Uterus (tissue), 4 donors: Measurements from ENCODE around the gene IYD. TPM values are rescaled to one million over a fixed set of nuclear protein-coding genes. Genes with fewer than 3 reads are reported as not detected.
"Not testable (repeated sequence)": the region's sequence is repeated elsewhere in the genome, so short reads cannot be mapped to it uniquely, and the experiment has no call there.

ENCODE experiments used
- DNase-seq, 2 donors: peaks; one replicate each; pipeline ENCODE4 v3.0.0-alpha.2; 2019 to 2020
- H3K27ac ChIP-seq, 2 donors: fragments of 200-600 bp; sonication (generic); 1 replicate in 1 of 2; 2 replicates in 1 of 2; pipeline ENCODE4 v1.5.1; 2016 to 2018
- H3K27me3 ChIP-seq, 2 donors: fragments of 200-600 bp; sonication (generic); one replicate each; pipeline ENCODE4 v1.5.1; 2018 to 2019; ENCODE audit warnings: control low read depth in 1 of 2
- H3K36me3 ChIP-seq, 2 donors: fragments of 200-600 bp; sonication (generic); one replicate each; pipeline ENCODE4 v1.5.1; 2019; ENCODE audit warnings: control low read depth in 1 of 2
- H3K4me1 ChIP-seq, 2 donors: fragments of 200-600 bp; sonication (generic); one replicate each; pipeline ENCODE4 v1.5.1; 2018 to 2019; ENCODE audit warnings: control low read depth in 1 of 2
- H3K4me3 ChIP-seq, 2 donors: fragments of 200-600 bp; sonication (generic); 1 replicate in 1 of 2; 2 replicates in 1 of 2; pipeline ENCODE4 v1.5.1; 2018 to 2019; ENCODE audit warnings: mild to moderate bottlenecking in 1 of 2
- H3K9me3 ChIP-seq, 2 donors: fragments of 200-600 bp; sonication (generic); one replicate each; pipeline ENCODE4 v1.5.1; 2019; ENCODE audit warnings: control low read depth in 1 of 2
- CTCF ChIP-seq, 4 experiments: fragments of 200-600 bp in 2 of 4; fragments of 450-650 bp in 2 of 4; sonication (generic) in 2 of 4; IDR thresholded peaks; one replicate each; pipeline ENCODE4 v1.5.1; 2016 to 2019; ENCODE audit warnings: antibody characterized with exemption in 4 of 4, mild to moderate bottlenecking in 2 of 4, moderate library complexity in 1 of 4
- POLR2A ChIP-seq, 2 donors: fragments of 450-650 bp; IDR thresholded peaks; one replicate each; pipeline ENCODE4 v1.6.1; 2016; ENCODE audit warnings: antibody characterized with exemption in 2 of 2, mild to moderate bottlenecking in 1 of 2, moderate library complexity in 1 of 2
- intact Hi-C: fragments of 100-400 bp; cut with DNase I; formaldehyde crosslinking; loops from one replicate; pipeline ENCODE4 v1.15.1; 2023; ENCODE audit warnings: low total_unique reads
- total RNA-seq, 4 donors: library from RNA; depleted of rRNA in 3 of 4; stranded (reverse); fragments of >200 nt in 3 of 4; gene quantifications; one replicate each; pipeline versions ENCODE4 v1.1.0 to v1.2.4, GENCODE V29; 2014 to 2023
- donor health status: DM: yes; HTN: yes; CAD: no.

Gene IYD
- total RNA-seq, 4 donors from 2014 or later = not detected

DNA sequence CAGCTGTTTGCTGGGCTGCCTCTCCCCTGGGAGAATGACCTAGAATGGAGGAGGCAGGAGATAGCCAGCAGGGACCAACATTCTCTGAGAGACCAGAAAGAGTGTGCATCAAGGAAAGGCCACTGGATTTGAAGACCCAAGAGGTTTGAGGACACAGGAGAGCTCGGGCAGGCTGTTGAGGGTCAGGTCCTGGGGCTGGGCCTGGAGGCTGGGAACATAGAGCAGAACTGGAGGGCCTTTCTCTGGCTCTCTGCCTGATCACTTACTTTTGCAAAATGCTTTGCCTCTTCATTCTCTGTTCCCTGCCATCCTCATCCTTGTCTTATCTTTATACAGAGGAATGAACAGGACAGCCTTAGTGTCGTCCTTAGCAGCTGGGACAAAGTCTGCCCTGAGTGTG lies 2.5 kb downstream of the IYD start:
- H3K27me3 ChIP-seq = no peaks in the 10 kb centered on the region
- intact Hi-C loops = no loop called here
- no peak overlapping the region for H3K4me3 ChIP-seq
- no peak overlapping the region for H3K27ac ChIP-seq
- H3K4me1 ChIP-seq = no peaks in the 10 kb centered on the region
- H3K9me3 ChIP-seq = no peaks in the 10 kb centered on the region
- TF ChIP-seq CTCF (IDR thresholded peaks at IDR 0.05) (no peak), POLR2A (IDR thresholded peaks at IDR 0.05) (no peak)
- no peaks in the 10 kb centered on the region for H3K36me3 ChIP-seq
- no peak for DNase-seq

- Histone ChIP-seq H3K4me3 (no peak overlapping the region), H3K9me3 (no peaks in the 10 kb centered on the region), H3K27me3 (no peaks in the 10 kb centered on the region), H3K36me3 (no peaks in the 10 kb centered on the region), H3K4me1 (no peaks in the 10 kb centered on the region), H3K27ac (no peak overlapping the region)
- intact Hi-C loops = no loop called here
- TF ChIP-seq POLR2A (IDR thresholded peaks at IDR 0.05) = no peak
- TF ChIP-seq CTCF (IDR thresholded peaks at IDR 0.05) = no peak
- no peak for DNase-seq
Observed at GRCh38 chr6:150372051-150372450, 3.2 kb downstream of the IYD start.

DNA sequence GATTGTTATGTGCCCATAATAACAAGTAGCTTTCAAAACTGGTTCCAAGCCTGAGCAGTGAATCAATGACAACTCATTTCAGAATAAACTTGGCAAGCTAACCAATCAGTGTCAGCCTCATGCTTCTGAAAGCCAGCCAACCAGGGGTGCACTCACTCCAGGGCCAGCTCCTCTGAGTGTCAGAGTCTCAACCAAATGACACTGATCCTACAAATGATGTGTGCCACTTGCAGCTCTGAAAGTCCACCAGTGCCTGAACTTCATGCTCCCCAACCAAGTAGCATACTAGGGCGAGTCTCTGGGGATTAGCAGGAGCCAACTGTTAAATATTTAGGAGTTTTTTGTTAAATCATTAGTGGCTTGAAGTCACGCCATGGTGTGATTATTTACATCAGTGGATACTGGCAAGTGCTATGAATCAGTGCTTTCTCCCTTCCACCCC lies 4.5 kb downstream of the IYD start:
- no peak for DNase-seq
- Histone ChIP-seq H3K9me3 (no peaks in the 10 kb centered on the region), H3K4me1 (no peaks in the 10 kb centered on the region), H3K27me3 (no peaks in the 10 kb centered on the region), H3K4me3 (no peak overlapping the region), H3K36me3 (no peaks in the 10 kb centered on the region), H3K27ac (no peak overlapping the region)
- TF ChIP-seq POLR2A (IDR thresholded peaks at IDR 0.05) (no peak), CTCF (IDR thresholded peaks at IDR 0.05) (no peak)
- intact Hi-C loops = no loop called here

DNA sequence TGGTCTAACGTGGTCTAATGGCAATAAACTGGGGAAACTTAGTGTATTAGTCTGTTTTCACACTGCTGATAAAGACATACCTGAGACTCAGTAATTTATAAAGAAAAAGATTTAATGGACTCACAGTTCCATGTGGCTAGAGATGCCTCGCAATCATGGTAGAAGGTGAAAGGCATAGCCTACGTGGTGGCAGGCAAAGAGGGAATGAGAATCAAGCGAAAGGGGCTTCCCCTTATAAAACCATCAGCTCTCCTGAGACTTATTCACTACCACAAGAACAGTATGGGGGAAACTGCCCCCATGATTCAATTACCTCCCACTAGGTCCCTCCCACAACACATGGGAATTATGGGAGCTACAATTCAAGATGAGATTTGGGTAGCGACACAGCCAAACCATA lies 5.5 kb downstream of the IYD start:
- H3K27ac ChIP-seq, H3K27me3 ChIP-seq, intact Hi-C loops: not testable (repeated sequence)

GRCh38 chr6:150377211-150377781 lies 8.5 kb downstream of the IYD start:
- TF ChIP-seq CTCF (IDR thresholded peaks at IDR 0.05) (no peak), POLR2A (IDR thresholded peaks at IDR 0.05) (no peak)
- H3K4me3 ChIP-seq = no peak overlapping the region
- H3K4me1 ChIP-seq = no peaks in the 10 kb centered on the region
- no peaks in the 10 kb centered on the region for H3K36me3 ChIP-seq
- no peaks in the 10 kb centered on the region for H3K9me3 ChIP-seq
- DNase-seq = no peak
- intact Hi-C loops = no loop called here
- H3K27me3 ChIP-seq = no peaks in the 10 kb centered on the region
- H3K27ac ChIP-seq = no peak overlapping the region

More for the DNA sequence above, 5.5 kb downstream of the IYD start:
- not testable (repeated sequence) for H3K4me1 ChIP-seq, DNase-seq, H3K36me3 ChIP-seq, H3K4me3 ChIP-seq, H3K9me3 ChIP-seq

DNA sequence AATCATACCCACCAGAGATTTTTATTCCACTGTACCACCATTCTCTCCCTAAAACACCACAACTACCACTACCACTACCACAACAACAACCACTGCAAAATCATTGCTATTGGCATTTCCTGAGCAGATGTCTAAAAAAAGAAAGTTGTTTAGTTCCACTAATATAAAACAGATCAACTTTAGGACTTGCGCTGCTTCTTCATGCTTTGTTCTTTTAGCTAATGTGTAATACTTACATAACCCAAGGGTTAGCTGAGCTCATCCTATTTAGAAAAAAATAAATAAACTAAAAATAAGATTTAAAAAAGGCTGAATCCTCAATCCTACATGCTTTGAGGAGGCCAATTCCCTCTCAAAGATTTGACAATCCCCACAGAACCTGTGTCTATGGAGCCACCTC lies 11.4 kb downstream of the IYD start:
- no peak for TF ChIP-seq CTCF (IDR thresholded peaks at IDR 0.05)
- no peak for TF ChIP-seq POLR2A (IDR thresholded peaks at IDR 0.05)
- intact Hi-C loops = no loop called here
- Histone ChIP-seq H3K4me3 (no peak overlapping the region), H3K36me3 (no peaks in the 10 kb centered on the region), H3K27me3 (no peaks in the 10 kb centered on the region), H3K4me1 (no peaks in the 10 kb centered on the region), H3K27ac (no peak overlapping the region), H3K9me3 (no peaks in the 10 kb centered on the region)
- no peak for DNase-seq
